ENCODE data around the gene ADK. TPM values are rescaled to one million over a fixed set of nuclear protein-coding genes. Genes with fewer than 3 reads are reported as not detected.

ADK gene
- total RNA-seq, 1 experiment from 2014 or later, result 26.8 TPM

DNA sequence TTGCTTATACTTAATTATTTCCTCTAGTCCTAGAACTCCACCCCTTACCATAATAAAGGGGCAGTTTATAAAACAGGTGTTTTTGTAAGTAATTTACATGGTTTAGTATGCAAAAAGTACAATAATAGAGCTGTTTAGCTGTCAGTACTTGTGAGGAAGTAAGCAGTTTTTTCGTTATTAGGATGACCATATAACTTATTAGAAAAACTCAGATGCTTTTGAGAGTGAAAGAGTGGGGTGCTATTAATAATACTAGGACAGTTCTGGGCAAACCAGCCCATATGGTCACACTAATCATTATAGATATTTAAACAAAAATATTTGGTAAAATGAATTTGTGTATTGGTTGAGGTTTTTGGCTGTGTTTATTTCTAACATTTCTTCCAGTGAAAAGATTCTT is 473.5 kb downstream of the ADK start:
- Histone ChIP-seq H3T11ph (ENCODE audit: low read length) (no peak overlapping the region), H3K18ac (ENCODE audit: insufficient read length, low read depth, low read length) (no peak overlapping the region), H2BK120ac (ENCODE audit: low read depth, low read length, poor library complexity, severe bottlenecking) (no peak overlapping the region), H2BK20ac (ENCODE audit: low read depth, low read length, poor library complexity, severe bottlenecking) (no peak overlapping the region), H3K23me2 (ENCODE audit: insufficient read length, low read depth, low read length, poor library complexity, severe bottlenecking) (no peaks in the 10 kb centered on the region), H4K91ac (ENCODE audit: insufficient read length, low read depth, low read length) (no peak overlapping the region), H3K79me1 (ENCODE audit: insufficient read depth, low read depth, low read length, poor library complexity, severe bottlenecking) (no peaks in the 10 kb centered on the region), H4K20me1 (ENCODE audit: control insufficient read depth, insufficient read depth, insufficient read length) (no peaks in the 10 kb centered on the region), H2BK12ac (ENCODE audit: insufficient read length, low read depth, low read length) (no peak overlapping the region), H3K4me2 (ENCODE audit: insufficient read depth, insufficient read length, low read length) (no peak overlapping the region), H3K23ac (ENCODE audit: insufficient read length, low read depth, low read length) (no peak overlapping the region), H3K14ac (ENCODE audit: insufficient read depth, low read length) (no peak overlapping the region), H4K8ac (replicated peaks; ENCODE audit: insufficient read length, low read depth, low read length) (no peak overlapping the region), H2BK15ac (ENCODE audit: low read depth, low read length) (no peak overlapping the region), H2AFZ (ENCODE audit: low read length) (no peak overlapping the region), H2AK5ac (ENCODE audit: insufficient read length, low read length) (no peak overlapping the region), H3K27ac (ENCODE audit: insufficient read length, low read depth, low read length) (no peak overlapping the region), H3K56ac (ENCODE audit: insufficient read length, low read depth, low read length) (no peak overlapping the region), H2BK5ac (ENCODE audit: insufficient read length, low read length) (no peak overlapping the region), H3K79me2 (ENCODE audit: insufficient read depth, low read length) (no peaks in the 10 kb centered on the region), H3K27me3 (ENCODE audit: insufficient read depth, low read length) (no peaks in the 10 kb centered on the region), H3K9me3 (ENCODE audit: control insufficient read depth, low read depth, low read length) (no peaks in the 10 kb centered on the region), H3K4ac (ENCODE audit: low read depth, low read length) (no peak overlapping the region), H4K5ac (ENCODE audit: insufficient read length, low read depth, low read length) (no peak overlapping the region), H3K9ac (ENCODE audit: extremely low read depth, insufficient read length, low read length) (no peak overlapping the region), H3K4me1 (ENCODE audit: insufficient read depth, low read length) (no peaks in the 10 kb centered on the region; the same call in 1 of the 2 replicates)
- TF ChIP-seq, protein P1, sequence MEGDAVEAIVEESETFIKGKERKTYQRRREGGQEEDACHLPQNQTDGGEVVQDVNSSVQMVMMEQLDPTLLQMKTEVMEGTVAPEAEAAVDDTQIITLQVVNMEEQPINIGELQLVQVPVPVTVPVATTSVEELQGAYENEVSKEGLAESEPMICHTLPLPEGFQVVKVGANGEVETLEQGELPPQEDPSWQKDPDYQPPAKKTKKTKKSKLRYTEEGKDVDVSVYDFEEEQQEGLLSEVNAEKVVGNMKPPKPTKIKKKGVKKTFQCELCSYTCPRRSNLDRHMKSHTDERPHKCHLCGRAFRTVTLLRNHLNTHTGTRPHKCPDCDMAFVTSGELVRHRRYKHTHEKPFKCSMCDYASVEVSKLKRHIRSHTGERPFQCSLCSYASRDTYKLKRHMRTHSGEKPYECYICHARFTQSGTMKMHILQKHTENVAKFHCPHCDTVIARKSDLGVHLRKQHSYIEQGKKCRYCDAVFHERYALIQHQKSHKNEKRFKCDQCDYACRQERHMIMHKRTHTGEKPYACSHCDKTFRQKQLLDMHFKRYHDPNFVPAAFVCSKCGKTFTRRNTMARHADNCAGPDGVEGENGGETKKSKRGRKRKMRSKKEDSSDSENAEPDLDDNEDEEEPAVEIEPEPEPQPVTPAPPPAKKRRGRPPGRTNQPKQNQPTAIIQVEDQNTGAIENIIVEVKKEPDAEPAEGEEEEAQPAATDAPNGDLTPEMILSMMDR (conservative IDR thresholded peaks at IDR 0.05), result no peak
- H3K27me3 Mint-ChIP-seq (ENCODE audit: low read depth), result no peaks in the 10 kb centered on the region
- no CpG with 5 or more reads among the region's 1 CpG for WGBS (ENCODE audit: extremely low coverage, insufficient read length, low lambda C conversion rate)
- peak overlapping the region in 1 of 3 experiments; percentile 37; a peak in 1 of 7 replicates for H3K27ac Mint-ChIP-seq
- no peak overlapping the region for H3K4me3 Mint-ChIP-seq
- peaks cover 7 to 8% of the 10 kb centered on the region in 2 experiments for H3K4me1 Mint-ChIP-seq
- no peak for DNase-seq
- H3K36me3 Mint-ChIP-seq (ENCODE audit: insufficient read depth in 1 of 3, low read depth in 3 of 3), result peaks cover 5 to 18% (median 15%) of the 10 kb centered on the region in 3 experiments; a peak in 6 of 7 replicates
- H3K9me3 Mint-ChIP-seq, result peaks cover 10 to 19% of the 10 kb centered on the region in 2 experiments; a peak in 4 of 5 replicates
